SK-N-SH (cell line): ENCODE data around the gene TPRA1. TPM values are rescaled to one million over a fixed set of nuclear protein-coding genes. Genes with fewer than 3 reads are reported as not detected.

Experiments used
- CTCF ChIA-PET: fragments of 300-600, 350-600 bp; formaldehyde crosslinking; extraction: SDS; loops from one replicate; lab custom pipeline; 2021; lab: Yijun Ruan, JAX
- POLR2A ChIA-PET: fragments of 350-600 bp; sonication (Branson Sonifier 250); formaldehyde crosslinking; extraction: SDS; loops from one replicate; lab custom pipeline; 2020; ENCODE audit warnings: antibody characterized with exemption, inconsistent platforms; lab: Yijun Ruan, JAX
- DNase-seq: peaks from one replicate; pipeline ENCODE4 v3.0.0; 2012
- H2AFZ ChIP-seq: fragments of 200-600 bp; sonication (generic); 2 replicates; pipeline ENCODE4 v1.8.1; 2016; ENCODE audit warnings: antibody characterized with exemption, mild to moderate bottlenecking, low read depth
- H3F3A ChIP-seq: fragments of 200-600 bp; sonication (generic); replicated peaks from 2 replicates; pipeline ENCODE3; 2016; ENCODE audit warnings: antibody characterized with exemption, mild to moderate bottlenecking; ENCODE audit not compliant: insufficient read depth
- H3K27ac ChIP-seq, 2 experiments: fragments of 200-500 bp in 1 of 2; fragments of 200-600 bp in 1 of 2; sonication (Bioruptor generic) in 1 of 2; sonication (generic), shearing (Covaris generic) in 1 of 2; 2 replicates each; pipeline versions ENCODE4 v1.5.1 to v1.6.1; 2014 to 2016; ENCODE audit warnings: low read depth in 2 of 2, inconsistent platforms in 1 of 2, low read length in 1 of 2, mild to moderate bottlenecking in 1 of 2, mixed read lengths in 1 of 2
- H3K27me3 ChIP-seq: fragments of 200-600 bp; sonication (generic), shearing (Covaris generic); 2 replicates; pipeline ENCODE4 v1.6.1; 2016; ENCODE audit warnings: mixed run types; ENCODE audit not compliant: insufficient read depth
- H3K36me3 ChIP-seq, 2 experiments: fragments of 200-500 bp in 1 of 2; fragments of 200-600 bp in 1 of 2; sonication (Bioruptor generic) in 1 of 2; sonication (generic) in 1 of 2; replicated peaks in 1 of 2; 2 replicates each; pipeline versions ENCODE3 to v1.5.1; 2014 to 2016; ENCODE audit warnings: low read length in 1 of 2, mild to moderate bottlenecking in 1 of 2; ENCODE audit not compliant: insufficient read depth in 2 of 2, control insufficient read depth in 1 of 2
- H3K4me1 ChIP-seq, 2 experiments: fragments of 200-500 bp in 1 of 2; fragments of 200-600 bp in 1 of 2; sonication (Bioruptor generic) in 1 of 2; sonication (generic), shearing (Covaris generic) in 1 of 2; 2 replicates each; pipeline versions ENCODE4 v1.5.1 to v1.6.1; 2014 to 2016; ENCODE audit warnings: low read depth in 1 of 2, low read length in 1 of 2, mixed run types in 1 of 2; ENCODE audit not compliant: insufficient read depth in 2 of 2, control insufficient read depth in 1 of 2
- H3K4me2 ChIP-seq: fragments of 200-600 bp; sonication (generic), shearing (Covaris generic); 2 replicates; pipeline ENCODE4 v1.6.1; 2017; ENCODE audit warnings: mixed run types
- H3K4me3 ChIP-seq, 2 experiments: fragments of 200-500 bp in 1 of 2; fragments of 200-600 bp in 1 of 2; sonication (Bioruptor generic) in 1 of 2; sonication (generic), shearing (Covaris generic) in 1 of 2; 2 replicates each; pipeline versions ENCODE4 v1.5.1 to v1.8.1; 2014 to 2016; ENCODE audit warnings: low read depth in 2 of 2, inconsistent platforms in 1 of 2, low read length in 1 of 2, mild to moderate bottlenecking in 1 of 2, mixed read lengths in 1 of 2, moderate library complexity in 1 of 2
- H3K79me2 ChIP-seq: fragments of 200-600 bp; sonication (generic); 2 replicates; pipeline ENCODE4 v1.8.1; 2017; ENCODE audit warnings: mild to moderate bottlenecking; ENCODE audit not compliant: insufficient read depth
- H3K9ac ChIP-seq: fragments of 200-600 bp; sonication (generic); 2 replicates; pipeline ENCODE4 v1.6.1; 2017; ENCODE audit warnings: mixed run types
- H3K9me2 ChIP-seq: fragments of 200-600 bp; sonication (generic); 2 replicates; pipeline ENCODE4 v1.6.1; 2017; ENCODE audit warnings: mixed run types
- H3K9me3 ChIP-seq: fragments of 200-600 bp; sonication (generic); 2 replicates; pipeline ENCODE4 v1.6.1; 2017; ENCODE audit warnings: mixed run types, mild to moderate bottlenecking, moderate library complexity
- H4K20me1 ChIP-seq: fragments of 200-600 bp; sonication (generic); 2 replicates; pipeline ENCODE4 v1.6.1; 2017; ENCODE audit warnings: mild to moderate bottlenecking, mixed run types; ENCODE audit not compliant: insufficient read depth
- CHD2 ChIP-seq: fragments of 150-350 bp; IDR thresholded peaks from 2 replicates; pipeline ENCODE4 v1.6.1; 2018; ENCODE audit warnings: low read length; ENCODE audit not compliant: partially characterized antibody
- EP300 ChIP-seq, 2 experiments: IDR thresholded peaks; 2 replicates each; pipeline versions ENCODE4 v1.4.0 to v1.6.1; 2012; ENCODE audit warnings: borderline replicate concordance in 1 of 2, low read depth in 1 of 2, low read length in 1 of 2
- FOSL2 ChIP-seq: IDR thresholded peaks from 2 replicates; pipeline ENCODE4 v1.4.0; 2012; ENCODE audit warnings: low read depth, mild to moderate bottlenecking, moderate library complexity, borderline replicate concordance
- FOXM1 ChIP-seq: IDR thresholded peaks from 2 replicates; pipeline ENCODE4 v1.4.0; 2012; ENCODE audit warnings: low read depth, mild to moderate bottlenecking
- GATA2 ChIP-seq: sonication (generic); formaldehyde crosslinking; IDR thresholded peaks from 2 replicates; pipeline ENCODE4 v1.5.0; 2020; ENCODE audit warnings: mild to moderate bottlenecking, missing genetic modification reagents
- JUND ChIP-seq: IDR thresholded peaks from 2 replicates; pipeline ENCODE4 v1.4.0; 2012
- MEF2A ChIP-seq: IDR thresholded peaks from 2 replicates; pipeline ENCODE4 v1.4.0; 2012; ENCODE audit warnings: low read depth, borderline replicate concordance
- NFIC ChIP-seq: IDR thresholded peaks from 2 replicates; pipeline ENCODE4 v1.4.0; 2012; ENCODE audit warnings: borderline replicate concordance
- NRF1 ChIP-seq: IDR thresholded peaks from 2 replicates; pipeline ENCODE4 v1.6.1; 2012; ENCODE audit warnings: low read depth, mild to moderate bottlenecking, low read length
- RCOR1 ChIP-seq: fragments of 150-350 bp; IDR thresholded peaks from 2 replicates; pipeline ENCODE4 v1.6.1; 2017; ENCODE audit warnings: antibody characterized with exemption, low read length
- RXRA ChIP-seq: IDR thresholded peaks from 2 replicates; pipeline ENCODE4 v1.4.0; 2012; ENCODE audit warnings: low read depth, mild to moderate bottlenecking, borderline replicate concordance
- SMC3 ChIP-seq: IDR thresholded peaks from 2 replicates; pipeline ENCODE4 v1.6.1; 2012; ENCODE audit warnings: low read depth, low read length, improper control_type of control experiment
- TAF1 ChIP-seq: IDR thresholded peaks from 2 replicates; pipeline ENCODE4 v1.6.1; 2012; ENCODE audit warnings: low read depth, mild to moderate bottlenecking, low read length, moderate library complexity, borderline replicate concordance
- TEAD4 ChIP-seq: IDR thresholded peaks from 2 replicates; pipeline ENCODE4 v1.4.0; 2012; ENCODE audit warnings: mild to moderate bottlenecking, borderline replicate concordance; ENCODE audit not compliant: insufficient read depth
- ZBTB33 ChIP-seq: IDR thresholded peaks from 2 replicates; pipeline ENCODE4 v1.4.0; 2012; ENCODE audit warnings: low read depth, borderline replicate concordance
- WGBS: methylation state at CpG from one replicate; pipeline ENCODE4 v1.1.6; 2017; ENCODE audit warnings: low lambda C conversion rate; 5-methylcytosine and 5-hydroxymethylcytosine counted together
- polyA plus RNA-seq, 3 experiments: library from polyadenylated mRNA; depleted of rRNA; stranded (reverse); fragments of >200 nt; gene quantifications; 2 replicates each; pipeline ENCODE4 v1.2.3, GENCODE V29; 2012

The TPRA1 gene
- polyA plus RNA-seq, 1 of the 3 experiments (the other 2 are of a cell fraction) = 26.3 TPM

DNA sequence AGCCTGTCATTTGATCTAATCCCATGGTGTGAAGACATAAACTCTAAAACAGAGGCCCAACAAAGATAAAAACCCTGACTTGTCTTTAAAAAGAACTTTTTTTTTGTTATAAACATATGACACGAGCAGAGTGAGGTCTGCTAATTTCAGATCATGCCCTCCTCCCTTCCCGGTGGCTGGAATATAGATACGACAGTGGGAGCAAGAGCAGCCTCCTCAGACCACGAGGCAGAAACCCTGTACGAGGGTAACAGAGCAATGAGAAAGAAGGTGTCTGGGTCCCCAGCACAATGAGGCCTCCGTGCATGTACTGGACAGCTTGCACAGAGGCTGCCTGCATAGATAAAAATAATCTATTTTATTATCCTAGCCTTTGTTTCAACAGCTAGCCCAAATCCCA is 5.8 kb downstream of the TPRA1 start (continued):
- TF ChIP-seq CHD2 = no peak

DNA sequence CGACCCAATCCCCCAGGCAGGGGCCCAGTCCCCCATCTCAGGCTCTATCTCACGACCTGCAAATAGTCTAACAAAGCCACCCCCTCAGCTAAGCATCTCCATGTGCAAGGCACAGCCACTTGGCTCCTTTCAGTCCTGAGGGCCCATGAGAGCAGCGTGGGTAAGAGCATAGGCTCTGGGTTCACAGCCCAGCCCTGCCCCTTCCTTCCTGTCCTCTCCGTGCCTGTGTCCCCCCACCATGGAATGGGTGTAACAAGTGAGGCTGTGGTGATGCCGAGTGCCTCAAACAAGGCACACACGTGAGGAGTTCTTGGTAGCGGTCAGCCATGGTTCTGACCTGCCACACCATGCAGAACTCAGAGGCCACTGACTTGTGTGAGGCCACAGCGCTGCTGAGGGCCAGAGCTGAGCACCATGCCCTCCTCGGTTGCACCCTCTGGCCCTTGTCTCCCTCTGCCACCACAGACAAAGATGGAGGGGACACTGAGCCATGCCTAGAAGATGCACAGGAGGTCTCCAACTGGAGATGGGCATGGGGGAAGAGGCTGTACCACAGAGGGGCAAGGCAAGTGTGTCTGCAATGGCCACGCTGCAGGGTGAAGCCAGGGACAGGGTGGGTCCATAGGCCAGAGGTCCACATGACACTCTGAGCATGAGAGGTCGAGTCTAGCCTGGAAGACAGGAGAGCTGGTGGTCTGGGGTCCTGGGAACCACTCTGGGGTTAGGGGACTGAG is 10.0 kb downstream of the TPRA1 start:
- POLR2A ChIA-PET = no interaction called here
- Histone ChIP-seq H3K9me2 (no peaks in the 10 kb centered on the region), H3K36me3 (peaks cover 0 to 5% of the 10 kb centered on the region in 2 experiments), H4K20me1 (peaks cover 30% of the 10 kb centered on the region), H3K27me3 (no peaks in the 10 kb centered on the region), H3K4me2 (no peak overlapping the region), H3K9me3 (no peaks in the 10 kb centered on the region), H3K4me1 (no peaks in the 10 kb centered on the region; a peak in 1 of 4 replicates), H3K27ac (no peak overlapping the region), H2AFZ (no peak overlapping the region), H3F3A (no peaks in the 10 kb centered on the region), H3K4me3 (no peak overlapping the region), H3K9ac (no peak overlapping the region), H3K79me2 (peaks cover 46% of the 10 kb centered on the region; the same call in 1 of the 2 replicates)
- DNase-seq = no peak
- CTCF ChIA-PET = no interaction called here
- TF ChIP-seq NFIC (no peak), FOSL2 (no peak), JUND (no peak), EP300 (IDR thresholded peaks at IDR 0.05; ENCODE audit: borderline replicate concordance in 1 of 2, low read depth in 1 of 2, low read length in 1 of 2) (no peak), ZBTB33 (no peak), SMC3 (no peak), NRF1 (no peak), TEAD4 (no peak), FOXM1 (no peak), CHD2 (no peak), TAF1 (no peak), RCOR1 (no peak), MEF2A (no peak), RXRA (no peak), GATA2 (CRISPR knock-in tag) (no peak)
- WGBS = 96% methylated on average over 8 of the region's 11 CpGs
